Endothelial cell of umbilical vein (primary cell): ENCODE data around the gene ST6GALNAC3. TPM values are rescaled to one million over a fixed set of nuclear protein-coding genes. Genes with fewer than 3 reads are reported as not detected.

ENCODE experiments used
- BruUV-seq: library from RNA; stranded (reverse); fragments of 400-500 nt; replicated peaks from 2 replicates; lab custom pipeline; 2021; lab: Mats Ljungman, UMichigan
- CTCF ChIA-PET: fragments of 300-600, 350-600 bp; sonication (Branson Sonifier 250); formaldehyde crosslinking; loops from one replicate; lab custom pipeline; 2021; ENCODE audit warnings: antibody characterized with exemption, inconsistent platforms; lab: Charles Lee
- POLR2A ChIA-PET: fragments of 300-600, 350-600 bp; sonication (Branson Sonifier 250); formaldehyde crosslinking; loops from one replicate; lab custom pipeline; 2021; ENCODE audit warnings: antibody characterized with exemption, inconsistent platforms; lab: Charles Lee
- DNase-seq: peaks from one replicate; pipeline ENCODE4 v3.0.0-alpha.2; 2011; ENCODE audit warnings: low read depth, low spot score
- FAIRE-seq: peaks from 2 replicates; lab custom pipeline; 2011; peaks lifted over from hg19 to GRCh38; lab: Jason Lieb, UNC
- H2AFZ ChIP-seq: 2 replicates; pipeline ENCODE4 v1.6.0; 2012; ENCODE audit warnings: low read depth, low read length, control low read depth, inconsistent platforms
- H3K27ac ChIP-seq: 2 replicates; pipeline ENCODE4 v1.5.1; 2011; ENCODE audit warnings: low read depth, mild to moderate bottlenecking, control low read depth, low read length, moderate library complexity; ENCODE audit not compliant: insufficient read depth
- H3K27me3 ChIP-seq, 2 experiments: 2 replicates each; pipeline versions ENCODE4 v1.6.0 to v1.6.1; 2011; ENCODE audit warnings: low read length in 2 of 2, mixed read lengths in 1 of 2; ENCODE audit not compliant: control insufficient read depth in 2 of 2, insufficient read depth in 2 of 2
- H3K36me3 ChIP-seq, 2 experiments: 2 replicates in 1 of 2; 3 replicates in 1 of 2; pipeline ENCODE4 v1.5.1; 2011; ENCODE audit warnings: low read length in 2 of 2, mild to moderate bottlenecking in 1 of 2, moderate library complexity in 1 of 2; ENCODE audit not compliant: control insufficient read depth in 2 of 2, insufficient read depth in 2 of 2; ENCODE audit errors: extremely low read depth in 1 of 2
- H3K4me1 ChIP-seq: 3 replicates; pipeline ENCODE4 v1.5.1; 2011; ENCODE audit warnings: mild to moderate bottlenecking, low read length; ENCODE audit not compliant: control insufficient read depth, insufficient read depth; ENCODE audit errors: extremely low read depth
- H3K4me2 ChIP-seq: 2 replicates; pipeline ENCODE4 v1.6.1; 2011; ENCODE audit warnings: low read length, control low read depth, mixed read lengths; ENCODE audit not compliant: insufficient read depth
- H3K4me3 ChIP-seq, 3 experiments: fragments of 200-600 bp in 1 of 3; sonication (generic), shearing (Covaris generic) in 1 of 3; replicated peaks in 1 of 3; 2 replicates each; pipeline ENCODE4 v1.5.1; 2011 to 2016; ENCODE audit warnings: control low read depth in 3 of 3, low read length in 3 of 3, mild to moderate bottlenecking in 2 of 3, inconsistent platforms in 1 of 3, low read depth in 1 of 3, moderate library complexity in 1 of 3; ENCODE audit not compliant: insufficient read depth in 1 of 3
- H3K79me2 ChIP-seq: 2 replicates; pipeline ENCODE4 v1.6.0; 2012; ENCODE audit warnings: low read length, inconsistent platforms; ENCODE audit not compliant: control insufficient read depth, insufficient read depth
- H3K9ac ChIP-seq: replicated peaks from 2 replicates; pipeline ENCODE3; 2011; ENCODE audit warnings: low read length, control low read depth; ENCODE audit not compliant: insufficient read depth; ENCODE audit errors: extremely low read depth
- H3K9me1 ChIP-seq: replicated peaks from 3 replicates; pipeline ENCODE4 v1.6.0; 2011; ENCODE audit warnings: mild to moderate bottlenecking, low read length; ENCODE audit not compliant: control insufficient read depth, insufficient read depth; ENCODE audit errors: extremely low read depth
- H3K9me3 ChIP-seq: replicated peaks from 2 replicates; pipeline ENCODE4 v1.5.1; 2012; ENCODE audit warnings: low read length, inconsistent platforms; ENCODE audit not compliant: control insufficient read depth, insufficient read depth
- H4K20me1 ChIP-seq: replicated peaks from 2 replicates; pipeline ENCODE3; 2011; ENCODE audit warnings: mild to moderate bottlenecking, low read length; ENCODE audit not compliant: control insufficient read depth, insufficient read depth; ENCODE audit errors: extremely low read depth
- EZH2 ChIP-seq: IDR thresholded peaks from 2 replicates; pipeline ENCODE4 v1.6.1; 2012; ENCODE audit warnings: borderline replicate concordance, low read depth, mild to moderate bottlenecking, moderate library complexity, low read length, inconsistent platforms; ENCODE audit not compliant: severe bottlenecking
- FOS ChIP-seq: IDR thresholded peaks from 2 replicates; pipeline ENCODE4 v1.6.1; 2011; ENCODE audit warnings: mild to moderate bottlenecking, low read length, moderate library complexity, borderline replicate concordance; ENCODE audit not compliant: insufficient read depth
- GATA2 ChIP-seq: IDR thresholded peaks from 2 replicates; pipeline ENCODE4 v1.7.0; 2011; ENCODE audit warnings: low read depth, mild to moderate bottlenecking, moderate library complexity, mixed read lengths, low read length; ENCODE audit not compliant: insufficient read length, insufficient read depth
- JUN ChIP-seq: IDR thresholded peaks from 2 replicates; pipeline ENCODE4 v1.6.1; 2011; ENCODE audit warnings: borderline replicate concordance, low read depth; ENCODE audit not compliant: insufficient read length, insufficient read depth
- MYC ChIP-seq: IDR thresholded peaks from one replicate; pipeline ENCODE4 v1.6.1; 2011; ENCODE audit warnings: mild to moderate bottlenecking, low read depth, low read length
- POLR2A ChIP-seq: IDR thresholded peaks from 2 replicates; pipeline ENCODE4 v1.6.1; 2012; ENCODE audit warnings: low read depth, mild to moderate bottlenecking, control low read depth, low read length
- POLR2AphosphoS5 ChIP-seq: IDR thresholded peaks from 2 replicates; pipeline ENCODE4 v1.6.1; 2012; ENCODE audit warnings: low read depth, mild to moderate bottlenecking, control low read depth, low read length, moderate library complexity; ENCODE audit not compliant: insufficient read depth
- dilution Hi-C: fragments of 300-500 bp; cut with MboI; formaldehyde crosslinking; loops from one replicate; pipeline ENCODE4 v1.15.0; 2019; ENCODE audit warnings: low sequenced_read_pairs; ENCODE audit not compliant: extremely low pct_ligation_motif_present
- intact Hi-C: fragments of 100-400 bp; cut with micrococcal nuclease; formaldehyde crosslinking; loops from one replicate; pipeline ENCODE4 v1.10.0; 2022
- polyA plus RNA-seq, 4 experiments: library from polyadenylated mRNA; depleted of rRNA in 3 of 4; stranded (reverse) in 3 of 4; unstranded in 1 of 4; fragments of >200 nt; gene quantifications; 2 replicates each; pipeline versions ENCODE4 v1.2.1 to v1.2.3, GENCODE V29; 2011 to 2012; ENCODE audit warnings: missing spikeins in 1 of 4
- total RNA-seq: library from RNA; stranded (reverse); gene quantifications from 2 replicates; pipeline ENCODE4 v1.2.3, GENCODE V29; 2021
- TF ChIP-seq, protein P1 (sequence below), 2 donors: IDR thresholded peaks; 1 replicate in 1 of 2; 2 replicates in 1 of 2; pipeline ENCODE4 v1.5.1; 2011; ENCODE audit warnings: low read length in 2 of 2, mild to moderate bottlenecking in 2 of 2, moderate library complexity in 2 of 2, control low read depth in 1 of 2, inconsistent platforms in 1 of 2, low read depth in 1 of 2; ENCODE audit not compliant: insufficient read depth in 1 of 2; ENCODE audit errors: extremely low read depth in 1 of 2
- TF ChIP-seq, protein P2 (sequence below): IDR thresholded peaks from 2 replicates; pipeline ENCODE4 v1.6.1; 2011; ENCODE audit not compliant: insufficient read depth, insufficient read length

The ST6GALNAC3 gene
- total and polyA plus RNA-seq, 2 donors (not counting 3 experiments of a cell fraction or from before 2014, with no cell fraction given) = 7.6 to 48.3 TPM

DNA sequence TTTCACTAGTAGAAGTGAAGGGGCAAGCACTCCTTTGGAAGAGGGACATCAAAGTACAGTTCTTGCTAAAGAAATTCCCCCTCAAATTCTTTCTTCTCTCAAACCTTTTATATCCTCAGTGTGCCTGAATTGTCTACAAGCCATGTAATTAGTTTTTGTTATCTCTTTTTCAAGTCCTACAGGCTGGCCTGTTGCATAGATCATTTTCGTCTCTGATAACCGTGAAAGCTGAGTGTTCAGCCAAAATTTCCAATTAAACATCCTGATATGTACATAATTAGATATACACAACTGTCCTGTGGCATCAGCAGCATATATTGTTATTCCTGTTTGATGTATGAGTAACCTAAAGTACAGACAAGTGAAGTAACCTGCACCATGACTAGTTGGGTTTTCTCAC, 417.2 kb downstream of the ST6GALNAC3 start:
- intact Hi-C loops = no loop called here
- H3K27me3 ChIP-seq = no peaks in the 10 kb centered on the region
- H3K79me2 ChIP-seq = no peaks in the 10 kb centered on the region
- no peak overlapping the region for H3K4me3 ChIP-seq
- no peak overlapping the region for H3K27ac ChIP-seq
- POLR2A ChIA-PET = no interaction called here
- TF ChIP-seq, protein P1, sequence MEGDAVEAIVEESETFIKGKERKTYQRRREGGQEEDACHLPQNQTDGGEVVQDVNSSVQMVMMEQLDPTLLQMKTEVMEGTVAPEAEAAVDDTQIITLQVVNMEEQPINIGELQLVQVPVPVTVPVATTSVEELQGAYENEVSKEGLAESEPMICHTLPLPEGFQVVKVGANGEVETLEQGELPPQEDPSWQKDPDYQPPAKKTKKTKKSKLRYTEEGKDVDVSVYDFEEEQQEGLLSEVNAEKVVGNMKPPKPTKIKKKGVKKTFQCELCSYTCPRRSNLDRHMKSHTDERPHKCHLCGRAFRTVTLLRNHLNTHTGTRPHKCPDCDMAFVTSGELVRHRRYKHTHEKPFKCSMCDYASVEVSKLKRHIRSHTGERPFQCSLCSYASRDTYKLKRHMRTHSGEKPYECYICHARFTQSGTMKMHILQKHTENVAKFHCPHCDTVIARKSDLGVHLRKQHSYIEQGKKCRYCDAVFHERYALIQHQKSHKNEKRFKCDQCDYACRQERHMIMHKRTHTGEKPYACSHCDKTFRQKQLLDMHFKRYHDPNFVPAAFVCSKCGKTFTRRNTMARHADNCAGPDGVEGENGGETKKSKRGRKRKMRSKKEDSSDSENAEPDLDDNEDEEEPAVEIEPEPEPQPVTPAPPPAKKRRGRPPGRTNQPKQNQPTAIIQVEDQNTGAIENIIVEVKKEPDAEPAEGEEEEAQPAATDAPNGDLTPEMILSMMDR (IDR thresholded peaks at IDR 0.05; ENCODE audit: extremely low read depth in 1 of 2, insufficient read depth in 1 of 2, low read depth in 1 of 2, low read length in 2 of 2) = no peak
- H3K4me1 ChIP-seq = no peaks in the 10 kb centered on the region
- no peak for FAIRE-seq
- no peaks in the 10 kb centered on the region for H4K20me1 ChIP-seq
- H3K36me3 ChIP-seq = no peaks in the 10 kb centered on the region
- H2AFZ ChIP-seq = no peak overlapping the region
- no TSS peak for BruUV-seq
- dilution Hi-C loops = no loop called here
- CTCF ChIA-PET = no interaction called here
- H3K4me2 ChIP-seq = no peak overlapping the region
- no peak for DNase-seq
- H3K9me3 ChIP-seq = no peaks in the 10 kb centered on the region
- H3K9me1 ChIP-seq = no peaks in the 10 kb centered on the region
- no peak overlapping the region for H3K9ac ChIP-seq

GRCh38 chr1:76492752-76493430, 418.3 kb downstream of the ST6GALNAC3 start:
- no peaks in the 10 kb centered on the region for H3K9me1 ChIP-seq
- no peaks in the 10 kb centered on the region for H3K79me2 ChIP-seq
- H2AFZ ChIP-seq = no peak overlapping the region
- ChIA-PET POLR2A (no interaction called here), CTCF (no interaction called here)
- DNase-seq (no peak), FAIRE-seq (no peak)
- no peaks in the 10 kb centered on the region for H3K4me1 ChIP-seq
- H3K9me3 ChIP-seq = no peaks in the 10 kb centered on the region
- intact Hi-C loops = no loop called here
- H3K27me3 ChIP-seq = no peaks in the 10 kb centered on the region
- H3K36me3 ChIP-seq = no peaks in the 10 kb centered on the region
- no TSS peak for BruUV-seq
- H3K4me2 ChIP-seq = no peak overlapping the region
- no peak overlapping the region for H3K4me3 ChIP-seq
- dilution Hi-C loops = no loop called here
- no peak for TF ChIP-seq POLR2A
- TF ChIP-seq, protein P1 (IDR thresholded peaks at IDR 0.05; ENCODE audit: extremely low read depth in 1 of 2, insufficient read depth in 1 of 2, low read depth in 1 of 2, low read length in 2 of 2) = no peak
- TF ChIP-seq GATA2 = no peak
- no peak for TF ChIP-seq EZH2
- no peak for TF ChIP-seq FOS
- TF ChIP-seq, protein P2, sequence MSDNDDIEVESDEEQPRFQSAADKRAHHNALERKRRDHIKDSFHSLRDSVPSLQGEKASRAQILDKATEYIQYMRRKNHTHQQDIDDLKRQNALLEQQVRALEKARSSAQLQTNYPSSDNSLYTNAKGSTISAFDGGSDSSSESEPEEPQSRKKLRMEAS = no peak
- no peak for TF ChIP-seq MYC
- TF ChIP-seq JUN = no peak
- TF ChIP-seq POLR2AphosphoS5 = no peak
- H3K27ac ChIP-seq = no peak overlapping the region
- no peaks in the 10 kb centered on the region for H4K20me1 ChIP-seq
- no peak overlapping the region for H3K9ac ChIP-seq
